OCI-LY3 (cell line): Measurements from ENCODE around the gene DNAI2.

Source experiments
- CTCF ChIP-seq: fragments of 200-600, 300-600 bp; sonication (generic); IDR thresholded peaks from 2 replicates; pipeline ENCODE4 v1.5.1; 2014; ENCODE audit warnings: antibody characterized with exemption, low read length, low read depth
- EZH2phosphoT487 ChIP-seq: fragments of 200-600 bp; shearing (Covaris generic); IDR thresholded peaks from 2 replicates; pipeline ENCODE4 v1.6.1; 2018; ENCODE audit warnings: antibody characterized with exemption, mixed run types, low read depth

GRCh38 chr17:74249590-74250270 lies 24.3 kb upstream of the DNAI2 start:
- TF ChIP-seq CTCF (no peak), EZH2phosphoT487 (no peak)
